Astrocyte (in vitro differentiated cells and primary cell): ENCODE results near the gene MAP3K6. TPM values are rescaled to one million over a fixed set of nuclear protein-coding genes. Genes with fewer than 3 reads are reported as not detected.
"Not testable (repeated sequence)": the region's sequence is repeated elsewhere in the genome, so short reads cannot be mapped to it uniquely, and the experiment has no call there.

Experiments used
- DNase-seq: peaks from one replicate; pipeline ENCODE4 v3.0.0-alpha.2; 2010; ENCODE audit warnings: low read depth
- FAIRE-seq: peaks from 2 replicates; lab custom pipeline; 2011; peaks lifted over from hg19 to GRCh38; lab: Jason Lieb, UNC
- H2AFZ ChIP-seq: 2 replicates; pipeline ENCODE4 v1.6.0; 2012; ENCODE audit warnings: low read depth, low read length, inconsistent platforms
- H3K27ac ChIP-seq: 2 replicates; pipeline ENCODE4 v1.5.1; 2011; ENCODE audit warnings: low read depth, low read length, inconsistent platforms
- H3K27me3 ChIP-seq: 2 replicates; pipeline ENCODE4 v1.6.0; 2011; ENCODE audit warnings: low read length, inconsistent platforms; ENCODE audit not compliant: insufficient read depth
- H3K36me3 ChIP-seq: 2 replicates; pipeline ENCODE4 v1.5.1; 2011; ENCODE audit warnings: low read length, inconsistent platforms; ENCODE audit not compliant: insufficient read depth
- H3K4me1 ChIP-seq: 2 replicates; pipeline ENCODE4 v1.5.1; 2011; ENCODE audit warnings: low read length, inconsistent platforms; ENCODE audit not compliant: insufficient read depth
- H3K4me2 ChIP-seq: 2 replicates; pipeline ENCODE4 v1.6.0; 2012; ENCODE audit warnings: low read length, inconsistent platforms
- H3K4me3 ChIP-seq: 2 replicates; pipeline ENCODE4 v1.5.1; 2011; ENCODE audit warnings: low read depth, mild to moderate bottlenecking, low read length, inconsistent platforms; ENCODE audit not compliant: insufficient read depth
- H3K79me2 ChIP-seq: 2 replicates; pipeline ENCODE4 v1.6.0; 2012; ENCODE audit warnings: mild to moderate bottlenecking, low read length, inconsistent platforms; ENCODE audit not compliant: insufficient read depth
- H3K9ac ChIP-seq: 2 replicates; pipeline ENCODE4 v1.6.0; 2012; ENCODE audit warnings: mild to moderate bottlenecking, low read length, inconsistent platforms
- H3K9me3 ChIP-seq: 2 replicates; pipeline ENCODE4 v1.5.1; 2012; ENCODE audit warnings: low read depth, mild to moderate bottlenecking, low read length, inconsistent platforms; ENCODE audit not compliant: insufficient read depth
- H4K20me1 ChIP-seq: 2 replicates; pipeline ENCODE4 v1.6.0; 2012; ENCODE audit warnings: low read length, inconsistent platforms; ENCODE audit not compliant: insufficient read depth
- H3K27ac Mint-ChIP-seq: one replicate; pipeline ENCODE4 v1.8.0; 2021; ENCODE audit warnings: mild to moderate bottlenecking, mixed read lengths; ENCODE audit not compliant: unreplicated experiment
- H3K27me3 Mint-ChIP-seq: one replicate; pipeline ENCODE4 v1.8.0; 2021; ENCODE audit warnings: low read depth, mixed read lengths; ENCODE audit not compliant: unreplicated experiment
- H3K36me3 Mint-ChIP-seq: one replicate; pipeline ENCODE4 v1.8.0; 2021; ENCODE audit warnings: low read depth, mixed read lengths; ENCODE audit not compliant: unreplicated experiment
- H3K4me1 Mint-ChIP-seq: one replicate; pipeline ENCODE4 v1.8.0; 2021; ENCODE audit warnings: low read depth, mixed read lengths; ENCODE audit not compliant: unreplicated experiment
- H3K4me3 Mint-ChIP-seq: one replicate; pipeline ENCODE4 v1.8.0; 2021; ENCODE audit warnings: mild to moderate bottlenecking, moderate library complexity, mixed read lengths; ENCODE audit not compliant: unreplicated experiment
- H3K9me3 Mint-ChIP-seq: one replicate; pipeline ENCODE4 v1.8.0; 2021; ENCODE audit warnings: mild to moderate bottlenecking, mixed read lengths; ENCODE audit not compliant: unreplicated experiment
- EZH2 ChIP-seq: IDR thresholded peaks from 2 replicates; pipeline ENCODE4 v1.6.1; 2012; ENCODE audit warnings: mild to moderate bottlenecking, low read length, inconsistent platforms; ENCODE audit not compliant: insufficient read depth
- total RNA-seq: library from RNA; stranded (reverse); gene quantifications from 2 replicates; pipeline ENCODE4 v1.2.1, GENCODE V29; 2021
- TF ChIP-seq, protein P1 (sequence below): IDR thresholded peaks from 2 replicates; pipeline ENCODE4 v1.5.1; 2011; ENCODE audit warnings: low read depth, mild to moderate bottlenecking, inconsistent platforms, low read length, moderate library complexity; ENCODE audit not compliant: insufficient read depth

MAP3K6 gene
- total RNA-seq, 1 donor from 2014 or later: 16.8 TPM

DNA sequence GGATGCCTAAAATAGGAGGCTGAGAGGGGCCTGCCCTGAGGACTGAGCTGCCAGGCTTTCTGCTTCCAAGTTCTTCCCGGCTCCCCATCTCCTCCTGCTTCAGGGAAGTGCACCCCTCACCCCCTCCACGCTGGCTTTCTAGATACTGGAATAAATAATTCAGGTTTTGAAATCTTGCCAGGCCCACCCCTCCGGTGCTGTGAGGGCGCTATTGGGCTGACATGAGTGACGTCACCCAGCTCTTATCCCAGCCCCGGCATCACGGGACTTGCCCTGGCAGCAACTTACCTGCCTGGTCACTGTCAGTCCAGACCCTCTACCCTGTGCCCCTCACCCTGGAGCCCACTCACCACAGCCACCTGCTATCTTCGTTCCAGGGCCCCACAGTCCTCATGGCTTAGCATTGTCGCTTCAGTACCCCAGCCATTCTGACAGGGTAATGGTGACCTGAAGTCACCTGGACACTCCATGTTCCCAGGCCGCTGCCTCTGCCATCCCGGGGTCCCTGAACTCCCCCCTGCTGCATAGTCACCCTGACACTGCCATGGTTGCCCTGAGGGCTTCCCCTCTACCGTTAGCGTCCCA is 24.8 kb upstream of the MAP3K6 start:
- H3K4me1 Mint-ChIP-seq: peaks cover 7% of the 10 kb centered on the region
- H3K27me3 ChIP-seq: peaks cover 8% of the 10 kb centered on the region
- peak overlapping the region; percentile 73 for H3K9ac ChIP-seq
- H4K20me1 ChIP-seq: peaks cover 5% of the 10 kb centered on the region
- peak overlapping the region; percentile 72 for H3K4me3 ChIP-seq
- no peaks in the 10 kb centered on the region for H3K79me2 ChIP-seq
- H3K36me3 Mint-ChIP-seq: no peaks in the 10 kb centered on the region
- DNase-seq (peak; percentile 56), FAIRE-seq (no peak)
- TF ChIP-seq, protein P1, sequence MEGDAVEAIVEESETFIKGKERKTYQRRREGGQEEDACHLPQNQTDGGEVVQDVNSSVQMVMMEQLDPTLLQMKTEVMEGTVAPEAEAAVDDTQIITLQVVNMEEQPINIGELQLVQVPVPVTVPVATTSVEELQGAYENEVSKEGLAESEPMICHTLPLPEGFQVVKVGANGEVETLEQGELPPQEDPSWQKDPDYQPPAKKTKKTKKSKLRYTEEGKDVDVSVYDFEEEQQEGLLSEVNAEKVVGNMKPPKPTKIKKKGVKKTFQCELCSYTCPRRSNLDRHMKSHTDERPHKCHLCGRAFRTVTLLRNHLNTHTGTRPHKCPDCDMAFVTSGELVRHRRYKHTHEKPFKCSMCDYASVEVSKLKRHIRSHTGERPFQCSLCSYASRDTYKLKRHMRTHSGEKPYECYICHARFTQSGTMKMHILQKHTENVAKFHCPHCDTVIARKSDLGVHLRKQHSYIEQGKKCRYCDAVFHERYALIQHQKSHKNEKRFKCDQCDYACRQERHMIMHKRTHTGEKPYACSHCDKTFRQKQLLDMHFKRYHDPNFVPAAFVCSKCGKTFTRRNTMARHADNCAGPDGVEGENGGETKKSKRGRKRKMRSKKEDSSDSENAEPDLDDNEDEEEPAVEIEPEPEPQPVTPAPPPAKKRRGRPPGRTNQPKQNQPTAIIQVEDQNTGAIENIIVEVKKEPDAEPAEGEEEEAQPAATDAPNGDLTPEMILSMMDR: no peak
- no peak for TF ChIP-seq EZH2
- peaks cover 40% of the 10 kb centered on the region for H3K27me3 Mint-ChIP-seq
- peaks cover 26% of the 10 kb centered on the region for H3K4me1 ChIP-seq
- no peaks in the 10 kb centered on the region for H3K9me3 ChIP-seq
- H3K27ac ChIP-seq: peak overlapping the region; percentile 10
- H3K36me3 ChIP-seq: no peaks in the 10 kb centered on the region
- peak overlapping the region; percentile 93 for H3K4me2 ChIP-seq
- H3K27ac Mint-ChIP-seq: no peak overlapping the region
- peak overlapping the region; percentile 82 for H3K4me3 Mint-ChIP-seq
- H3K9me3 Mint-ChIP-seq: no peaks in the 10 kb centered on the region
- H2AFZ ChIP-seq: peak overlapping the region; percentile 84

DNA sequence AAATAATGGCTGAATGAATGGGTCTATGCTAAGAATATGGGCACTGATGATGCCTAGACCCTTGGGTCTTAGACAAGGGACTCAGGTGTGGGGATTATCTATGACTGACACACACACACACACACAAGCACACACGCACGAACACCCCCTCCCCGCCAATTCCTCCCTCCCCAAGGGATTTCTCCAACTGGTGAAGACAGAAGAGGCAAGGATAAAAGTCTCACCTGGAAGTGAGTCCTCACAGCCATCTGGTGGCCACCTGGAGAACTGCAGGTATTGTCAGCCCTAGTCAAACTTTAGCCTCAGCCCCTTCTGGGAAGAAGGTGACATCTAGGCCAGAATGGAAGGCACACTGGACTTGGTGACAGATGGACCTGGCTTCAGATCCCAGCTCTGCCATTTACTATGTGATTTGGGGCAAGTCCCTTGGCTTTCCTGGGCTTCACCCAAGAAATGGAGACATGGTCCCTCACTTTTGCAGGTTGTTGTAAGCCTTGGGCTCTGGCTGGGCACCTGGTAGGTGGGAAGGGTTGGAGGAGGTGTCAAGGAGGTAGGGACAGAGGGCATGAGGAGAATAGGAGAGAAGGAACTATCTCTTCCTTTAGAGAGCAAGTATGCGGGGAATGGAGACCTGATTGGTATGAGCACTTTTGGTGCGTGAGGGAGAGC is 21.7 kb upstream of the MAP3K6 start:
- Histone ChIP-seq H3K9me3 (no peaks in the 10 kb centered on the region), H3K9ac (no peak overlapping the region), H3K27ac (no peak overlapping the region), H3K4me2 (no peak overlapping the region), H3K79me2 (no peaks in the 10 kb centered on the region), H2AFZ (no peak overlapping the region), H3K27me3 (peaks cover 11% of the 10 kb centered on the region), H3K4me3 (no peak overlapping the region), H3K4me1 (peaks cover 15% of the 10 kb centered on the region), H4K20me1 (no peaks in the 10 kb centered on the region), H3K36me3 (no peaks in the 10 kb centered on the region)
- H3K4me3 Mint-ChIP-seq: peak overlapping the region; percentile 42
- no peaks in the 10 kb centered on the region for H3K36me3 Mint-ChIP-seq
- peaks cover 2% of the 10 kb centered on the region for H3K4me1 Mint-ChIP-seq
- H3K27ac Mint-ChIP-seq: no peak overlapping the region
- DNase-seq: no peak
- TF ChIP-seq EZH2: no peak
- TF ChIP-seq, protein P1: peak; percentile 80
- H3K27me3 Mint-ChIP-seq: peaks cover 52% of the 10 kb centered on the region
- peak; percentile 41 for FAIRE-seq
- no peaks in the 10 kb centered on the region for H3K9me3 Mint-ChIP-seq

- not testable (repeated sequence) for H3K27me3 ChIP-seq, H3K9ac ChIP-seq, H4K20me1 ChIP-seq, H3K79me2 ChIP-seq, H3K9me3 ChIP-seq, H3K36me3 ChIP-seq, H3K4me1 Mint-ChIP-seq, H3K4me3 Mint-ChIP-seq, FAIRE-seq, H3K27ac ChIP-seq, H3K4me3 ChIP-seq, H3K4me1 ChIP-seq, DNase-seq, H3K9me3 Mint-ChIP-seq, H2AFZ ChIP-seq, H3K36me3 Mint-ChIP-seq, H3K27ac Mint-ChIP-seq, H3K4me2 ChIP-seq
- H3K27me3 Mint-ChIP-seq: peaks cover 52% of the 10 kb centered on the region
Observed at GRCh38 chr1:27384797-27385196, 18.0 kb upstream of the MAP3K6 start.
